Skeletal muscle satellite cell (primary cell): ENCODE measurements around the gene FAM161A. TPM values are rescaled to one million over a fixed set of nuclear protein-coding genes. Genes with fewer than 3 reads are reported as not detected.

Experiments
- small RNA-seq: library from RNA; depleted of rRNA; stranded (forward); fragments of <200 nt; gene quantifications from one replicate; pipeline ENCODE3, GENCODE V24; 2012

Gene FAM161A

Small RNA genes lying within 50 kb of the gene (small RNA-seq; reads per million reads assigned to genes)
- gene RPS24P7: not detected
